Loucy (cell line): Measurements from ENCODE around the gene NDUFC1.

Experiments used
- CTCF ChIP-seq: fragments of 200-600 bp; sonication (generic); conservative IDR thresholded peaks from 2 replicates; pipeline ENCODE4 v1.5.1; 2014; ENCODE audit warnings: mild to moderate bottlenecking, antibody characterized with exemption, low read length
- EZH2phosphoT487 ChIP-seq: fragments of 200-600 bp; IDR thresholded peaks from 2 replicates; pipeline ENCODE4 v1.6.1; 2018; ENCODE audit warnings: antibody characterized with exemption, mild to moderate bottlenecking, moderate library complexity, borderline replicate concordance

DNA sequence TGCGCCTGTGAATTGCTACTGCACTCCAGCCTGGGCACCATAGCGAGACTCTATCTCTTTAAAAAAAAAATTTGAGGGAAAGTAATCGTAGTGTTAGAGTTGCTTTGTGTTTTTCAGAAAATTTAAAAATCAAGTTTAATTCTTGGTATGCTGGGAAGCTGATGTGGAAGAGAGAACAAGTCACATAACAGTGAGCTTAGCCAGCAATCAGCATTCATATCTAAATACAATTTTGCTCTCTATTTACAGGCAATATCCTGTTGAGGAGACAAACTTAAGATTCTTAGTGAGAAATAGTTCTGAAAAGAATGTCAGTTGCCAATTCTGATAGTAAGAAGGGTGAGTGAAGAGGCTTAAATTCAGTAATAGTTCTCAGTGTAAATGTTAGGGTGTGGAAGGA, 9.6 kb upstream of the NDUFC1 start:
- TF ChIP-seq CTCF (no peak), EZH2phosphoT487 (no peak)
